ENCODE data around the gene TM7SF3. TPM values are rescaled to one million over a fixed set of nuclear protein-coding genes. Genes with fewer than 3 reads are reported as not detected.

Gene TM7SF3
- total and polyA plus RNA-seq, 5 experiments from 2014 or later, result 23.5 to 62.8 (median 44.3) TPM

DNA sequence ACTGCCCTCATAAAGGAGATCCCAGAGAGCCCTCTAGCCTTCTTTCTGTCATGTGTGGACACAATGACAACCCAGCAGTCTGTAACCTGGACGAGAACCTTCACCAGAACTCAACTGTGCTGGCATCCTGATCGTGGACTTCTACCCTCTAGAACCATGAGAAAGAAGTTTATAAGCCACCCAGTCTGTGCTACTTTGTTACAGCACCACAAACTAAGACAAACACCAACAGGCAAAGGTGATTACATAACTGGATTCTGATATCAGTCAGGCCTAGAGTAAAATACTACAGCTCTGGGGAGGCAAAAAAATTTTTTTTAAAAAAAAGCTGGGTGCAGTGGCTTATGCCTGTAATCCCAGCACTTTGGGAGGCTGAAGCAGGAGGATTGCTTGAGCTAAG lies 18.5 kb downstream of the TM7SF3 start:
- H3K27me3 Mint-ChIP-seq, result no peaks in the 10 kb centered on the region
- no peaks in the 10 kb centered on the region for H3K9me3 Mint-ChIP-seq
- ATAC-seq (no peak), DNase-seq (no peak)
- POLR2A ChIA-PET, result no interaction called here
- no peak overlapping the region for H3K4me3 Mint-ChIP-seq
- H3K4me1 Mint-ChIP-seq, result peaks cover 2 to 15% (median 7%) of the 10 kb centered on the region in 4 donors
- peaks cover 0 to 64% (median 27%) of the 10 kb centered on the region in 3 donors for H3K36me3 Mint-ChIP-seq
- no peak overlapping the region for H3K27ac Mint-ChIP-seq

DNA sequence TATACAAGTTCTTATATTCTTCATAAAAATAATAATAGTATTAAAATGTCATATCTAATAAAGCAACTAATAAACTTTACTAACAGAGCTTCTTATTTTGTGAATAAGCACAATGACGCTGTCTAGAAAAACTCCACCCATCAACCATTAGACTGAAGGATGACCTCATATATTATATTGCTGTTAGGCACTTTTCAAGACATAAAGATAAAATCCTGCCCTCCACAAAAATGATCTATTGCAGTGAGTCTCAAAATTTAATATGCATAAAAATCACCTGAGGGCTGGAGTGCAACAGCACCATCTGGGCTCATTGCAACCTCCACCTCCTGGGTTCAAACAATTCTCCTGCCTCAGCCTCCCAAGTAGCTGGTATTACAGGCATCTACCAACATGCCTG lies 20.1 kb downstream of the TM7SF3 start:
- Mint-ChIP-seq H3K27ac (peak overlapping the region in 1 of 10 donors; percentile 27), H3K36me3 (peaks cover 0 to 68% (median 25%) of the 10 kb centered on the region in 3 donors), H3K4me3 (no peak overlapping the region), H3K9me3 (no peaks in the 10 kb centered on the region), H3K4me1 (peaks cover 4 to 12% (median 7%) of the 10 kb centered on the region in 4 donors), H3K27me3 (no peaks in the 10 kb centered on the region)
- POLR2A ChIA-PET, result no interaction called here
- ATAC-seq (no peak), DNase-seq (no peak)

GRCh38 chr12:26991826-26992225 lies 22.4 kb downstream of the TM7SF3 start:
- no peak overlapping the region for H3K4me3 Mint-ChIP-seq
- peaks cover 13 to 68% (median 43%) of the 10 kb centered on the region in 3 donors for H3K36me3 Mint-ChIP-seq

GRCh38 chr12:26989873-26990272 lies 24.3 kb downstream of the TM7SF3 start:
- POLR2A ChIA-PET, result no interaction called here
- no peak for ATAC-seq
- Mint-ChIP-seq H3K4me3 (no peak overlapping the region), H3K4me1 (peaks cover 0 to 12% (median 3%) of the 10 kb centered on the region in 4 donors), H3K36me3 (peaks cover 19 to 60% (median 48%) of the 10 kb centered on the region in 3 donors), H3K27me3 (no peaks in the 10 kb centered on the region), H3K9me3 (peaks cover 0 to 12% (median 0%) of the 10 kb centered on the region in 9 donors), H3K27ac (peak overlapping the region in 1 of 10 donors; percentile 72)
- no peak for DNase-seq

More at GRCh38 chr12:26991826-26992225, 22.4 kb downstream of the TM7SF3 start:
- DNase-seq, result no peak
- POLR2A ChIA-PET, result no interaction called here
- no peak overlapping the region for H3K27ac Mint-ChIP-seq
- ATAC-seq, result no peak
- H3K4me1 Mint-ChIP-seq, result peaks cover 0 to 7% (median 3%) of the 10 kb centered on the region in 4 donors
- peaks cover 0 to 1% (median 0%) of the 10 kb centered on the region in 9 donors for H3K9me3 Mint-ChIP-seq
- no peaks in the 10 kb centered on the region for H3K27me3 Mint-ChIP-seq

DNA sequence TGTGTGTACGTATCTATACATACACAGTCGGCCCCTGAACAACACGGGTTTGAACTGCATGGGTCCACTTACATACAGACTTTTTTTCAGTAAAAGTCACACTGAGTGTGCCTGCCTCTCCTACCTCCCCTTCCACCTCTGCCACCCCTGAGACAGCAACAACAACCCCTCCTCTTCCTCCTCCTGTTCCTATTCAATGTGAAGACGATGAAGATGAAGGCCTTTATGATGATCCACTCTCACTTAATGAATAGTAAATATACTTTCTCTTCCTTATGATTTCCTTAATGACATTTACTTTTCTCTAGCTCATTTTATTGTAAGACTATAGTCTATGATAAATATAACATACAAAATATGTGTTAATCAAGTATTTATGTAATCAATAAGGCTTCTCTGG lies 25.5 kb downstream of the TM7SF3 start:
- peaks cover 19 to 64% (median 49%) of the 10 kb centered on the region in 3 donors for H3K36me3 Mint-ChIP-seq
- no peaks in the 10 kb centered on the region for H3K27me3 Mint-ChIP-seq
- no peak overlapping the region for H3K4me3 Mint-ChIP-seq
- POLR2A ChIA-PET, result no interaction called here
- peaks cover 0 to 12% (median 0%) of the 10 kb centered on the region in 9 donors for H3K9me3 Mint-ChIP-seq
- peak overlapping the region in 1 of 10 donors; percentile 24 for H3K27ac Mint-ChIP-seq
- ATAC-seq (no peak), DNase-seq (no peak)
- peaks cover 0 to 12% (median 4%) of the 10 kb centered on the region in 4 donors for H3K4me1 Mint-ChIP-seq

- ATAC-seq, result no peak
- DNase-seq, result no peak
- peaks cover 0 to 12% (median 4%) of the 10 kb centered on the region in 4 donors for H3K4me1 Mint-ChIP-seq
- peaks cover 19 to 65% (median 50%) of the 10 kb centered on the region in 3 donors for H3K36me3 Mint-ChIP-seq
- POLR2A ChIA-PET, result no interaction called here
- H3K4me3 Mint-ChIP-seq, result no peak overlapping the region
- H3K9me3 Mint-ChIP-seq, result peaks cover 0 to 12% (median 0%) of the 10 kb centered on the region in 9 donors
- no peaks in the 10 kb centered on the region for H3K27me3 Mint-ChIP-seq
- H3K27ac Mint-ChIP-seq, result peak overlapping the region in 2 of 10 donors; percentile 3 to 27
Measured at GRCh38 chr12:26987634-26988424, 26.4 kb downstream of the TM7SF3 start.

DNA sequence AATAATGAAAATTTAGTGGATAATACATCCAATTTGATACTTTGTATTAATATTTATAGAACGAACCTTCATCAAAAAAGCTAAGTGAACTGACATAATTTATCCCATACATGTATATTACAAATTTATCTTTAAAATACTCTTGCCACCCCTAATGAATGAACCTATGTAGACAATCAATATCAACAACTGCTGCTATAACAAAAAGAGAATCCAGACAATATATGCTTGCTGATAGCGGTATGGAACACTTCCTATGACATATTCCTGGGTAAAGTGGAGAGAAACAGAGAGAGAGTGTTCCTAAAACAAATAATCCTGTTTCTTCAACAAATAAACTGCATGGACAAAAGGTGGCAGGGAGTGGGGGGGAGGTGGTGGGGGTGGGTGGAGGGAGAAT lies 31.3 kb downstream of the TM7SF3 start:
- Mint-ChIP-seq H3K4me1 (peaks cover 0 to 11% (median 3%) of the 10 kb centered on the region in 4 donors), H3K36me3 (peaks cover 18 to 69% (median 49%) of the 10 kb centered on the region in 3 donors), H3K27me3 (no peaks in the 10 kb centered on the region), H3K4me3 (no peak overlapping the region), H3K27ac (no peak overlapping the region), H3K9me3 (peaks cover 0 to 12% (median 0%) of the 10 kb centered on the region in 9 donors)
- no peak for ATAC-seq
- no peak for DNase-seq
- POLR2A ChIA-PET, result no interaction called here

- DNase-seq (no peak), ATAC-seq (no peak)
- Mint-ChIP-seq H3K4me3 (no peak overlapping the region), H3K27me3 (no peaks in the 10 kb centered on the region), H3K36me3 (peaks cover 5 to 74% (median 31%) of the 10 kb centered on the region in 3 donors), H3K9me3 (no peaks in the 10 kb centered on the region), H3K4me1 (peaks cover 0 to 5% (median 4%) of the 10 kb centered on the region in 4 donors), H3K27ac (peak overlapping the region in 3 of 10 donors; percentile 27 to 90 (median 42))
- POLR2A ChIA-PET, result no interaction called here
Measured at GRCh38 chr12:26979733-26980132, 34.5 kb downstream of the TM7SF3 start.

- no peak overlapping the region for H3K4me3 Mint-ChIP-seq
- ATAC-seq (no peak), DNase-seq (no peak)
- peaks cover 0 to 6% (median 3%) of the 10 kb centered on the region in 4 donors for H3K4me1 Mint-ChIP-seq
- no peaks in the 10 kb centered on the region for H3K9me3 Mint-ChIP-seq
- peaks cover 5 to 73% (median 32%) of the 10 kb centered on the region in 3 donors for H3K36me3 Mint-ChIP-seq
- POLR2A ChIA-PET, result interaction anchor here (1.2 kb wide), 1 partner anchor 9 kb away, joined by 6 read pairs; no protein-coding TSS in a partner anchor
- H3K27me3 Mint-ChIP-seq, result no peaks in the 10 kb centered on the region
- peak overlapping the region in 1 of 10 donors; percentile 55 for H3K27ac Mint-ChIP-seq
Measured at GRCh38 chr12:26978801-26979200, 35.4 kb downstream of the TM7SF3 start.

DNA sequence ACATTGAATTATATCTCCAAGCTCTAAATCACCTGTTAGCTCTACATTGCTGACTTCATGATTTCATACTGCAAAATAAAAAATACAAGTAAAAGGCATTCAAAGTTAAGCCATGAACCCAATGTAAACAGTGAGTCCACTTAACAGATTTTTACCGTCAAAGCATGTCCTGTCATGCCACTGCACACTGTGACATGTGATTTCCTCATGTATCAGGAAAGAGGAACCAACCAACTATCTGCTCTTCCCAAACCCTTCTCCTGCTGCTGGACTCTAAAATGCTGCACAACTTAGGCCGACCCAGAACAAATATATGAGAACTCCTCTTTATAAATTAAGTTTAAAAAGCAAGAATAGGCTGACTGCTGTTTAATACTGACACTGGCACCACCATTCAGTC lies 37.5 kb downstream of the TM7SF3 start:
- H3K27me3 Mint-ChIP-seq, result no peaks in the 10 kb centered on the region
- H3K9me3 Mint-ChIP-seq, result no peaks in the 10 kb centered on the region
- POLR2A ChIA-PET, result no interaction called here
- no peak for ATAC-seq
- H3K4me1 Mint-ChIP-seq, result peaks cover 4 to 10% (median 7%) of the 10 kb centered on the region in 4 donors
- peak overlapping the region in 3 of 10 donors; percentile 0 to 52 (median 47) for H3K27ac Mint-ChIP-seq
- no peak for DNase-seq
- no peak overlapping the region for H3K4me3 Mint-ChIP-seq
- peaks cover 5 to 61% (median 24%) of the 10 kb centered on the region in 3 donors for H3K36me3 Mint-ChIP-seq

GRCh38 chr12:26971963-26972362 lies 42.2 kb downstream of the TM7SF3 start:
- Mint-ChIP-seq H3K36me3 (peaks cover 6 to 45% (median 21%) of the 10 kb centered on the region in 3 donors), H3K27ac (peak overlapping the region in 7 of 10 donors; percentile 21 to 64 (median 44)), H3K9me3 (no peaks in the 10 kb centered on the region), H3K4me3 (peak overlapping the region in 1 of 10 donors; percentile 11), H3K4me1 (peaks cover 6 to 22% (median 12%) of the 10 kb centered on the region in 4 donors), H3K27me3 (no peaks in the 10 kb centered on the region)
- POLR2A ChIA-PET, result interaction anchor here (1.2 kb wide), 2 partner anchors 33 to 51 kb away, joined by 4 to 11 read pairs; partner anchors contain the start of gene MED21
- ATAC-seq, result peak; percentile 100
- peak; percentile 9 to 69 (median 58) for DNase-seq

GRCh38 chr12:26970136-26970535 lies 44.0 kb downstream of the TM7SF3 start:
- H3K4me1 Mint-ChIP-seq, result peaks cover 4 to 17% (median 12%) of the 10 kb centered on the region in 4 donors
- no peak for ATAC-seq
- no peaks in the 10 kb centered on the region for H3K9me3 Mint-ChIP-seq
- H3K27me3 Mint-ChIP-seq, result no peaks in the 10 kb centered on the region
- H3K27ac Mint-ChIP-seq, result peak overlapping the region in 3 of 10 donors; percentile 27 to 37 (median 27)
- peaks cover 6 to 38% (median 14%) of the 10 kb centered on the region in 3 donors for H3K36me3 Mint-ChIP-seq
- POLR2A ChIA-PET, result interaction anchor here (0.6 kb wide), 1 partner anchor 81 kb away, joined by 3 read pairs; no protein-coding TSS in a partner anchor
- no peak for DNase-seq
- no peak overlapping the region for H3K4me3 Mint-ChIP-seq

DNA sequence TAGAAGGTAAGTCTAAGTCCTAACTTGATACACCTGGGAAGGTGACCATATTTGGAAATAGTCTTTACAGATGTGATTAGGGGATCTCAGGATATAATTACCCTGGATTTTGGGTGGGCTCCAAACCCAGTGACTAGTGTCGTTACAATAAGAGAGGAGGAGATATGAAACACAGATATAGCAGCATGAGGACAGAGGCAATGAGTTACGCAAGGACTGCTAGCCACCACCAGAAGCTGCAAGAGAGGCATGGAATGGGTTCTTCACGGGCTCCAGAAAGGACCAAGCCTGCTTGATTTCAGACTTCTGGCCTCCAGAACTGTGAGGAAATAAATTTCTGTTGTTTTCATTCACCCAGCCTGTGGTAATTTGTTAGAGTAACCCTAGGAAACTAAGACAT lies 47.3 kb downstream of the TM7SF3 start:
- peaks cover 3 to 17% (median 12%) of the 10 kb centered on the region in 4 donors for H3K4me1 Mint-ChIP-seq
- POLR2A ChIA-PET, result no interaction called here
- ATAC-seq, result no peak
- peaks cover 10 to 45% (median 14%) of the 10 kb centered on the region in 3 donors for H3K36me3 Mint-ChIP-seq
- no peak overlapping the region for H3K4me3 Mint-ChIP-seq
- no peak for DNase-seq
- H3K9me3 Mint-ChIP-seq, result no peaks in the 10 kb centered on the region
- no peaks in the 10 kb centered on the region for H3K27me3 Mint-ChIP-seq
- peak overlapping the region in 6 of 10 donors; percentile 5 to 68 (median 29) for H3K27ac Mint-ChIP-seq

Data from naive thymus-derived CD8-positive, alpha-beta T cell (primary cell).